Muscle of arm (tissue), 12 donors: ENCODE data around the gene SAP30BP. TPM values are rescaled to one million over a fixed set of nuclear protein-coding genes. Genes with fewer than 3 reads are reported as not detected.

Source experiments
- DNase-seq: peaks from one replicate; pipeline ENCODE4 v3.0.0-alpha.2; 2013
- polyA plus RNA-seq, 12 donors: library from polyadenylated mRNA; unstranded; fragments of 120-200 nt; gene quantifications; one replicate each; pipeline ENCODE4 v1.2.1, GENCODE V29; 2013; ENCODE audit not compliant: insufficient read length in 12 of 12

Gene SAP30BP
- polyA plus RNA-seq, 12 donors, result 66.0 to 125 (median 72.9) TPM; not detected in 1

GRCh38 chr17:75736173-75736835 lies 69.2 kb downstream of the SAP30BP start:
- DNase-seq, result no peak

DNA sequence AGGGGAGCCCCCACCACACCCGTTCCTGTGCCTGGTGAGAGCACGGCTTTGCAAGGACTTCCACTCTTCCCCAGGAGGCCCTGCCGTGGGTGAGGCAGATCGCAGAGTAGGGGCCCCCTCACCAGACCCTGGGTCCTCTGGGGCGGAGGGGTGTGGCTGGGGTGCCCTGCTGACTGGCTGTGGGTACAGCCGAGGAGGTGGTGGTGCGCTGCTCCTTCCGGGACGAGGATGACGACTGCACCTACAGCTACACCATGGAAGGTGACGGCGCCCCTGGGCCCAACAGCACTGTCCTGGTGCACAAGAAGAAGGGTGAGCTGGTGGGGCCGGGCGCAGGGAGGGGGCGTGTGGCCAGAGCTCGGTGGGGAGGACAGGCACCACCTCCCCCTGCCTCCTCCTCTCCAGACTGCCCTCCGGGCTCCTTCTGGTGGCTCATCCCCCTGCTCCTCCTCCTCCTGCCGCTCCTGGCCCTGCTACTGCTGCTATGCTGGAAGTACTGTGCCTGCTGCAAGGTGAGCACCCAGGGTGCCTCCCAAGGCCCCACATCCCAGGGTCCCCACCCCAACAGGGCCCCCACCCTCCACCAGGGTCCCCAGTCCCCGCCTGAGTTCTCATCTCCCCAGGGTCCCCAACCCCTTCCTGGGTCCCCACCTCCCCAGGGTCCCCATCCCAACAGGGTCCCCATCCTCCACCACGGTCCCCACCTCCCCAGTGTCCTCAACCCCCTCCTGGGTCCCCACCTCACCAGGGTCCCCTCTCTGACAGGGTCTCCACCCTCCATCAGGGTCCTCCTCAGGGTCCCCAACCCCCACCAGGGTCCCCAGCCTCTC lies 70.2 kb downstream of the SAP30BP start:
- no peak for DNase-seq

- no peak for DNase-seq
Observed at GRCh38 chr17:75738218-75738802, 71.2 kb downstream of the SAP30BP start.

GRCh38 chr17:75739174-75739573 lies 72.0 kb downstream of the SAP30BP start:
- DNase-seq, result no peak

DNA sequence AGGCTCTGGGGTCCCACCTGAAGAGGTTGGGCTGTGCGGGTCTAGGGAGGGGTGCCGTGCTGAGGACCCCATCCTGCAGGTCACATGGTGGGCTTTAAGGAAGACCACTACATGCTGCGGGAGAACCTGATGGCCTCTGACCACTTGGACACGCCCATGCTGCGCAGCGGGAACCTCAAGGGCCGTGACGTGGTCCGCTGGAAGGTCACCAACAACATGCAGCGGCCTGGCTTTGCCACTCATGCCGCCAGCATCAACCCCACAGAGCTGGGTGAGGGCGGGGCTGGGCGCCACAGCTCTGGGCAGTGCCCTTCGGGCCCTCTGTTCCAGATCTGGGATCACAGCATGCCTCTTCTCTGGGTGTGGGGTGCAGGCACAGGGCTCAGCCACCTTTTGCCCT lies 72.7 kb downstream of the SAP30BP start:
- no peak for DNase-seq

DNA sequence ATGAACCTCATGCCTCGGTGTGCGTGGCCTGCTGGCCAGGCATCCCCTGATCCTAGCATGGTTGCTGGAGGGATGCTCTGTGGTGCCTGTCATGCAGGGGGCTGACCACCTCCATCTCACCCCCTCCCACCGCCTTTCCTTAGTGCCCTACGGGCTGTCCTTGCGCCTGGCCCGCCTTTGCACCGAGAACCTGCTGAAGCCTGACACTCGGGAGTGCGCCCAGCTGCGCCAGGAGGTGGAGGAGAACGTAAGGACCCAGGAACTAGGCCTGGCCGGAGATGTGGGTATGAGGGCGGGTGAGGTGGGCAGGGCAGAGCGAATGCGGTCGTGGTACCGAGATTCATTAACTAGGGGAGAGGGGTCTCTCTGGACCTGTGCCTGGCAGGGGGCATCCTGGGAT lies 73.1 kb downstream of the SAP30BP start:
- DNase-seq, result no peak

GRCh38 chr17:75740631-75741077 lies 73.5 kb downstream of the SAP30BP start:
- no peak for DNase-seq

DNA sequence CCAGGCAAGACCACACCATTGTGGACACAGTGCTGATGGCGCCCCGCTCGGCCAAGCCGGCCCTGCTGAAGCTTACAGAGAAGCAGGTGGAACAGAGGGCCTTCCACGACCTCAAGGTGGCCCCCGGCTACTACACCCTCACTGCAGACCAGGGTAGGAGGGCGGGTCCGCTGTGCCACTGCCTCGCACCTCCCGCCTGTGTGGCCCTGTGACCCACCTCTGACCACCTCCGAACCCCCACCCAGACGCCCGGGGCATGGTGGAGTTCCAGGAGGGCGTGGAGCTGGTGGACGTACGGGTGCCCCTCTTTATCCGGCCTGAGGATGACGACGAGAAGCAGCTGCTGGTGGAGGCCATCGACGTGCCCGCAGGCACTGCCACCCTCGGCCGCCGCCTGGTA lies 75.2 kb downstream of the SAP30BP start:
- no peak for DNase-seq

DNA sequence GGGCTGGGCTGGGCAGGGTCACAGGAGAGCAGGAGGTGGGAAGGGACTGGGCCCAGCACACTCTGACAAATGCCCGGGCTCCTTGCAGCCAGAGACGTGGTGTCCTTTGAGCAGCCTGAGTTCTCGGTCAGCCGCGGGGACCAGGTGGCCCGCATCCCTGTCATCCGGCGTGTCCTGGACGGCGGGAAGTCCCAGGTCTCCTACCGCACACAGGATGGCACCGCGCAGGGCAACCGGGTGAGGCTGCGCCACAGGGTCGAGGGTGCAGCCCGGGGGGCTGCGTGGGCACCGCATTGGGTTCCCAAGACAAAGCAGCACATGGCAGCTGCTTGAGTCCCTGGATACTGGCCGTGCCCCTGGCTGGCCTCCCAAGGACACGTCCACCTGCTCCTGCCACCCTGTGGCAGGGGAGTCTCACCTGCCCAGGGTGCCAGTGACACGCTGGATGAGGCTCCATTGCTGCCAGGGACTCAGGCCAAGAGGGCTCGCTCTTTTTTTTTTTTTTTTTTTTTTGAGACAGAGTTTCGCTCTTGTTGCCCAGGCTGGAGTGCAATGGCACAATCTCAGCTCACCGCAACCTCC lies 76.6 kb downstream of the SAP30BP start:
- DNase-seq, result no peak

DNA sequence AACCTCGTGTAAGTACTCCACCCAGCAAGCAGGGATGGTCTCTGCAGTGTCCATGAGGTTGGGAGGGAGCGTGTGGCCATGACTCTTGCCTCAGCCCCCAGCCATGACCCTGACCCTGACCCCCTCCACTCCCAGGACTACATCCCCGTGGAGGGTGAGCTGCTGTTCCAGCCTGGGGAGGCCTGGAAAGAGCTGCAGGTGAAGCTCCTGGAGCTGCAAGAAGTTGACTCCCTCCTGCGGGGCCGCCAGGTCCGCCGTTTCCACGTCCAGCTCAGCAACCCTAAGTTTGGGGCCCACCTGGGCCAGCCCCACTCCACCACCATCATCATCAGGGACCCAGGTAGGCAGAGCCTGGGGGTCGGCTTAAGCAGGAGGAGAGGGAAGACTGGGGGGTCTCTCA lies 81.6 kb downstream of the SAP30BP start:
- no peak for DNase-seq

DNA sequence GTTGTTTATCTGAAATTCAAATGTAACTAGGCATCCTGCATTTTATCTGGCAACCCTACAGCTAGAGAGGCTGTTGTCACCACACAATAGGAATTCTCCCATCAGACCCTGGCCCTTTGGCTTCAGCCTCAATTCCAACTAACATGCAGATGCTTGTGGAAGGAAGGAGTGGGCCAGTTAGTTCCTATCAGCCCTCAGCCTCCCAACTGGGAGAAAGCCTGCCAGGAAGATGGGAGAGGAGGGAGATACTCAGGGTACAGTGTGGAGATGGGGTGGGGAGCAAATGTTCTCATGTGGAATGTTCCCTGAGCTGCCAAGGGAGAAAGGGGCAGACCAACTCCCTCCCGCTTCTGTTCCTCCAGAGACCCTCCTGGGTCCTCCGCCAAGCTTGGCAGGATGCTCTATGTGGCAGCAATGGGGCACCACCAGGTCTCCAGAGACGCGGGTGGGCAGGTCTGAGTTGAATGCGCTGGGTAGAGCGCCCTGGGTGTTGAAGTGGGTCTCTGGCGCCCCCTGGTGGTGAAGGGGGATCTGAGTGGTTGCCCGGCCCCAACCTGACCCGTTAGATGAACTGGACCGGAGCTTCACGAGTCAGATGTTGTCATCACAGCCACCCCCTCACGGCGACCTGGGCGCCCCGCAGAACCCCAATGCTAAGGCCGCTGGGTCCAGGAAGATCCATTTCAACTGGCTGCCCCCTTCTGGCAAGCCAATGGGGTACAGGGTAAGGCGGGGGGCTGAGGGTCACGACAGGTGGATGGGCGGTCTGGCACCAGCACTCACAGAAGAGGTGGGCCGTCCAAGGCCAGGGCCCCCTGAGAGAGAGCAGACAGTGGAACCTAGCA lies 82.6 kb downstream of the SAP30BP start:
- peak; percentile 69 for DNase-seq

DNA sequence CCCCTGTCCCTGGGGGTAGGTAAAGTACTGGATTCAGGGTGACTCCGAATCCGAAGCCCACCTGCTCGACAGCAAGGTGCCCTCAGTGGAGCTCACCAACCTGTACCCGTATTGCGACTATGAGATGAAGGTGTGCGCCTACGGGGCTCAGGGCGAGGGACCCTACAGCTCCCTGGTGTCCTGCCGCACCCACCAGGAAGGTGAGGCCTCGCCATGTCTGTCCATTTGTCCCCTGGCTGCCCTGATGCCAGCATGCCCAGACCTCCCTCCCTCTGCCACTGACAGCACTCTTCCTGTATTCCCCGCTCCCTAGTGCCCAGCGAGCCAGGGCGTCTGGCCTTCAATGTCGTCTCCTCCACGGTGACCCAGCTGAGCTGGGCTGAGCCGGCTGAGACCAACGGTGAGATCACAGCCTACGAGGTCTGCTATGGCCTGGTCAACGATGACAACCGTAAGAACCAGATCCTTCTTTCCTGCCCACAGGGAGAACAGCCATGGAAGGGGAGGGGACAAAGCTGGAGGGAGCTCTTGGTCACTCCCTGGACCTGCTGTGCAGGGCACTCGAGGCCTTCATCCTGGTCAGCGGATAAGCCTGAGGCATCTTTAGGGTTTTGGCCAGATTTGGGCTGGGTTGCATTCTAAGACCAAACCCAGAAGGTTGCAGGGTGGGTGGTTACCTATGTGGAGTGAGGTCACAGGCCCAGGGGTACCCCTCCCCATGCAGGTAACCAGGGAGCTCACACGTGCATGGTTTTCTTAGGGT lies 83.7 kb downstream of the SAP30BP start:
- no peak for DNase-seq

DNA sequence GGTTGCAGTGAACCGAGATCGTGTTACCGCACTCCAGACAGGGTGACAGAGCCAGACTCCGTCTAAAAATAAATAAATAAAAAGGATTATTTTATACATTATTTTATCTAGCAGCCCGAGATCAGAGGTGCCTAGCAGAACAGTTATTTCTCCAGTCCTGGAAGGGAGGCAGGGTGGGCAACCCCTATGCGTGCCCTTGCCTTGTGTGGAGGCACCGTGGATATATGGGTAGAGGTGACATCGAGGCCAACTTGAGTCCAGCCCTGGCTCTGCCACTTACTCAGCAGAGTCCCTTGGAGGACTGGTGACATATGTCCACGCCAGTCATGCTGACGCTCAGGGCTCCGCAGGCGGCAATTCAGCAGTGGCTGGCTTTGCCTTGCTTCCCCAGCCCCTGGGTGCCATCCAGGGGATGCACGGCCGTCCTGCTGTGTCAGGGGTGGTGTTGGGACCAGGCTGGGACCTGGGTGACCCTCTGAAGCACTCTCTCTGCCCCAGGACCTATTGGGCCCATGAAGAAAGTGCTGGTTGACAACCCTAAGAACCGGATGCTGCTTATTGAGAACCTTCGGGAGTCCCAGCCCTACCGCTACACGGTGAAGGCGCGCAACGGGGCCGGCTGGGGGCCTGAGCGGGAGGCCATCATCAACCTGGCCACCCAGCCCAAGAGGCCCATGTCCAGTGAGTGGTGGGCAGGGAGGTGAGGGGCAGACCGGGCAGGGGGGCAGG lies 84.7 kb downstream of the SAP30BP start:
- DNase-seq, result no peak

DNA sequence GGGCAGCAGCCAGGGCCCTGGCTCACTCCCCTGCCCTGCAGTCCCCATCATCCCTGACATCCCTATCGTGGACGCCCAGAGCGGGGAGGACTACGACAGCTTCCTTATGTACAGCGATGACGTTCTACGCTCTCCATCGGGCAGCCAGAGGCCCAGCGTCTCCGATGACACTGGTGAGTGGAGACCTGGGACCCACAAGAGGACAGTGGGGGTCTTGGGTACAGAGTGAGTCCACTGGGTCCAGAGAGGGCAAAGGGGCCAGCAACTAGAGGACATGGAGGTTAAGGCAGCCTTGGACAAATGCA lies 85.2 kb downstream of the SAP30BP start:
- no peak for DNase-seq

DNA sequence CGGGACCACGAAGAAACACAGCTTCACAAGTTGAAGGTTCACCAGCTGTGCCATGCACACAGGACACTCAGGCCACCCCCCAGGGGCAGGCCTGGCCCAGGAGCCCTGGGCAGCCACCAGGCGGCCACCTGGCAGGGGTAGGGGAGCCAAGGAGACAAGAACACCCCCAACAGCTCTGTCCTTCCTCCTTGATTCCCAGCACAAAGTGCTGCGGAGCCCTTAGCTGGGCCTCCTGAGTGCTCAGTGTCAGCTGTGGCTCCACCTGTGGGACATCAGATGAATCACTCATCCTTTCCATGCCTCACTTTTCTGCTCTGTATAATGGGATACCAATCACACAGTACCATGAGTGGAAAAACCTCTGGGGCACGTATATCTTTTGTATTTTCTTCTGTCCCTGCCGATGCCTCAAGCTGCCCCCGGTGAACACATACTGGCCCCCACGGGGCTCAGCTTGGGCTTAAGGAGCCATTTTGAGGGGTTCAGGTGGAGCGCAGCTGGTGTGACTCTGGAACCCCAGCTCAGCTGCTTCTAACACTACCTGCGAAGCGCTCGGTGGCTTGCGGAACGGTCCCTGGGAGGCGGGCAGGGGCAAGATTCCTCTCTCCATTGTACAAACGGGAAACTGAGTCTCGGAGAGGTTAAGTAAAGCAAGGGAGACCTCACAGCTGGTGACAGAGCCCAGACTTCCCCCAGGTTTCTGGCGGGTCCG lies 85.8 kb downstream of the SAP30BP start:
- no peak for DNase-seq

GRCh38 chr17:75753514-75754377 lies 86.6 kb downstream of the SAP30BP start:
- DNase-seq, result peak; percentile 73

GRCh38 chr17:75754378-75755204 lies 87.5 kb downstream of the SAP30BP start:
- no peak for DNase-seq
